GM12878 (cell line): Measurements from ENCODE around the gene CRB3. TPM values are rescaled to one million over a fixed set of nuclear protein-coding genes. Genes with fewer than 3 reads are reported as not detected.

Experiments used
- ATF3 ChIP-seq: IDR thresholded peaks from 2 replicates; pipeline ENCODE4 v1.6.1; 2011; ENCODE audit warnings: low read depth, mild to moderate bottlenecking, low read length, moderate library complexity, borderline replicate concordance; ENCODE audit errors: extremely low read depth
- CBX5 ChIP-seq: sonication (generic); IDR thresholded peaks from 2 replicates; pipeline ENCODE4 v1.6.1; 2016; ENCODE audit warnings: low read depth, moderate library complexity, mild to moderate bottlenecking, inconsistent platforms
- CUX1 ChIP-seq: IDR thresholded peaks from 2 replicates; pipeline ENCODE4 v1.6.1; 2012; ENCODE audit warnings: improper control_type of control experiment, low read depth, low read length; ENCODE audit not compliant: insufficient replicate concordance
- MAX ChIP-seq: IDR thresholded peaks from 2 replicates; pipeline ENCODE4 v1.6.1; 2012; ENCODE audit warnings: low read depth, low read length, improper control_type of control experiment
- NRF1 ChIP-seq: conservative IDR thresholded peaks from 2 replicates; pipeline ENCODE4 v1.6.1; 2011; ENCODE audit warnings: mild to moderate bottlenecking, low read depth, low read length, improper control_type of control experiment
- PAX8 ChIP-seq: fragments of 450-650 bp; IDR thresholded peaks from 2 replicates; pipeline ENCODE4 v1.6.1; 2017; ENCODE audit warnings: mild to moderate bottlenecking, moderate library complexity
- USF1 ChIP-seq: IDR thresholded peaks from 2 replicates; pipeline ENCODE4 v1.6.1; 2011; ENCODE audit warnings: borderline replicate concordance, low read depth, mild to moderate bottlenecking, moderate library complexity, mixed read lengths, low read length; ENCODE audit not compliant: insufficient read depth; ENCODE audit errors: extremely low read length
- polyA plus RNA-seq, 11 experiments: library from polyadenylated mRNA; depleted of rRNA in 4 of 11; unstranded in 6 of 11; stranded (reverse) in 5 of 11; fragments of >200 nt; fragmentation: Nextera tagmentation in 4 of 11; fragmentation: Illumina TruSeq in 1 of 11; extraction: Ambion mirVana in 4 of 11; extraction: Trizol in 1 of 11; gene quantifications; 1 replicate in 1 of 11; 2 replicates in 10 of 11; pipeline versions ENCODE4 v1.2.1 to v1.2.3, GENCODE V29; 2011 to 2016; ENCODE audit warnings: inconsistent platforms in 2 of 11, missing spikeins in 2 of 11, low read depth in 1 of 11
- total RNA-seq, 4 experiments: library from RNA; depleted of rRNA in 3 of 4; stranded (reverse); fragments of >200 nt in 3 of 4; fragmentation: Illumina TruSeq in 1 of 4; extraction: Trizol in 1 of 4; gene quantifications; 2 replicates each; pipeline versions ENCODE4 v1.2.1 to v1.2.3, GENCODE V29; 2013 to 2021

CRB3 gene
- total and polyA plus RNA-seq, 10 of the 15 experiments (the other 5 are each of a cell fraction or from before 2014, with no cell fraction given), result 0.11 to 1.9 (median 0.98) TPM; not detected in 1

- TF ChIP-seq CUX1 (no peak), MAX (no peak), PAX8 (no peak), CBX5 (no peak), USF1 (no peak), NRF1 (no peak), ATF3 (no peak)
These were observed 24.3 kb upstream of the CRB3 start (continued) for GRCh38 chr19:6439743-6440142.
